Measurements from ENCODE around the gene SULT1C4.

GRCh38 chr2:108396845-108397244, 19.1 kb downstream of the SULT1C4 start:
- TF ChIP-seq CTCF (IDR thresholded peaks at IDR 0.05; ENCODE audit: poor library complexity, severe bottlenecking) (no peak), RAD21 (conservative IDR thresholded peaks at IDR 0.05) (no peak), TAF1 (IDR thresholded peaks at IDR 0.05; ENCODE audit: low read depth) (no peak), MXI1 (conservative IDR thresholded peaks at IDR 0.05; ENCODE audit: poor library complexity, severe bottlenecking) (no peak)
- TF ChIP-seq, protein P1, sequence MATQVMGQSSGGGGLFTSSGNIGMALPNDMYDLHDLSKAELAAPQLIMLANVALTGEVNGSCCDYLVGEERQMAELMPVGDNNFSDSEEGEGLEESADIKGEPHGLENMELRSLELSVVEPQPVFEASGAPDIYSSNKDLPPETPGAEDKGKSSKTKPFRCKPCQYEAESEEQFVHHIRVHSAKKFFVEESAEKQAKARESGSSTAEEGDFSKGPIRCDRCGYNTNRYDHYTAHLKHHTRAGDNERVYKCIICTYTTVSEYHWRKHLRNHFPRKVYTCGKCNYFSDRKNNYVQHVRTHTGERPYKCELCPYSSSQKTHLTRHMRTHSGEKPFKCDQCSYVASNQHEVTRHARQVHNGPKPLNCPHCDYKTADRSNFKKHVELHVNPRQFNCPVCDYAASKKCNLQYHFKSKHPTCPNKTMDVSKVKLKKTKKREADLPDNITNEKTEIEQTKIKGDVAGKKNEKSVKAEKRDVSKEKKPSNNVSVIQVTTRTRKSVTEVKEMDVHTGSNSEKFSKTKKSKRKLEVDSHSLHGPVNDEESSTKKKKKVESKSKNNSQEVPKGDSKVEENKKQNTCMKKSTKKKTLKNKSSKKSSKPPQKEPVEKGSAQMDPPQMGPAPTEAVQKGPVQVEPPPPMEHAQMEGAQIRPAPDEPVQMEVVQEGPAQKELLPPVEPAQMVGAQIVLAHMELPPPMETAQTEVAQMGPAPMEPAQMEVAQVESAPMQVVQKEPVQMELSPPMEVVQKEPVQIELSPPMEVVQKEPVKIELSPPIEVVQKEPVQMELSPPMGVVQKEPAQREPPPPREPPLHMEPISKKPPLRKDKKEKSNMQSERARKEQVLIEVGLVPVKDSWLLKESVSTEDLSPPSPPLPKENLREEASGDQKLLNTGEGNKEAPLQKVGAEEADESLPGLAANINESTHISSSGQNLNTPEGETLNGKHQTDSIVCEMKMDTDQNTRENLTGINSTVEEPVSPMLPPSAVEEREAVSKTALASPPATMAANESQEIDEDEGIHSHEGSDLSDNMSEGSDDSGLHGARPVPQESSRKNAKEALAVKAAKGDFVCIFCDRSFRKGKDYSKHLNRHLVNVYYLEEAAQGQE (IDR thresholded peaks at IDR 0.05; ENCODE audit: borderline replicate concordance), result no peak

Measured in neural cell (in vitro differentiated cells).